GM12892 (cell line): ENCODE measurements around the gene GP1BB.

Experiments used
- POLR2A ChIP-seq: IDR thresholded peaks from 2 replicates; pipeline ENCODE4 v1.6.1; 2011; ENCODE audit warnings: low read depth, low read length, control low read depth
- POLR2AphosphoS5 ChIP-seq: IDR thresholded peaks from 2 replicates; pipeline ENCODE4 v1.6.1; 2011; ENCODE audit warnings: low read depth, low read length, control low read depth

DNA sequence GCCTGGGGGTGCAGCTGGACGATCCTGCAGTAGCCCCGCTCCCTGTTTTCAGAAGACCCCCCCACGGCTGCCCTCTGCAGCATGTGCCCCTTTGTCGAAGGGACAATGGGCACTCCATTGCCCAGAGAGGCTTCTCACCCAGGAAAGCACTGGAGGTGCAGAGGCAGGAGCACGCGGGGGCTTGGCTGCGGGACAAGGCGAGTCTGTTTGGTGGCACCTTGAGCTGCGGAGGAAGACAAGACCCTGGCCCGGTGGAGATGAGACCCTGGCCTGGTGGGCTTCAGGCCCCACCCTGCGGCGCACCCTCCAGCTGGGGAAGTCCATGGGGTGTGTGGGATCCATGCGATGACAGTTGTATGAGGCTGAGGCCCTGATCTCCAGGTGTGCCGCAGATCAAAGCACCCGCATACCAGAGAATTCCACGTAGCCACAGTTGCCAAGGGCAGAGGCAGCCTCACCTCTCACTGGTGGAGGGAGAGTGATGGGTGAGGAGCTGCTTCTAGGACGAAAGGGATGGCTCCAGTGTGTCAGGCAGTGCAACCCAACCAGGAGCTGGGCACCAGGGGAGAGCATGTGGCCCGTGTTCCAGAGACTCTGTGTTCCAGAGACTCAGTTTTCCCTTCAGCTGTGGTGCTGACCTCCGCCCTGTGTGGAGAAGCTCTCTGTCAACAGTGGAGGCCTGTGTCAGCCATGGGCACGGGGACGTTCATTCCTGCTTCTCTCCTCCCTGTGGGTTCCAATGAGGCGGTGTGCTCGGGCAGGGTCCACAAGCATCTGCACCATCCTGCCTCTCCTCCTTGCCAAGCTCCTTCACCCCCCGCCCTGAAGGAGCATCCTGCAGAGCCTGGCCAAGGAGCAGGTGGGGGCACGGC lies 47.2 kb downstream of the GP1BB start:
- TF ChIP-seq POLR2A: no peak
- TF ChIP-seq POLR2AphosphoS5: no peak
